ENCODE data around the gene PIPOX.

DNA sequence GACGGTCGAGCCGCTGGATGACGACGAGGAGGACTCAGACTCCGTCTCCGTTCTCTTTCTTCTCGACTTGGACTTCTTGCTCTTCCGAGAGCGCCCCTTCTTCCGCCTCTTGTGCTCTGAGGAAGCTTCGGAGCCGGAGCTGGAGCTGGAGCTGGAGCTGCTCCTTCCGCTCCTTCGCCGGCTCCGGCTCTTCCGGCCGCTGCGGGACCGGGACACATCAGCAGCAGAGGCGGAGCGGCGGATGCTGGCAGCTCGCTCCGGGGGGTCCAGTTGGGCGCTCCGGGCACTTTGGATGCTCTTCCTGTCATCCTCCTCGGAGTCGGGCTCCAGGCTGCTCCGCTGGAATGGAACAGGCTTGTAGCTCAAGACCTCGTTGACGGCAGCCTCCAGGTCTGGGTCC, 36.9 kb downstream of the PIPOX start:
- no peak for TF ChIP-seq EP300 (IDR thresholded peaks at IDR 0.05; ENCODE audit: low read depth)
- TF ChIP-seq, protein P1, sequence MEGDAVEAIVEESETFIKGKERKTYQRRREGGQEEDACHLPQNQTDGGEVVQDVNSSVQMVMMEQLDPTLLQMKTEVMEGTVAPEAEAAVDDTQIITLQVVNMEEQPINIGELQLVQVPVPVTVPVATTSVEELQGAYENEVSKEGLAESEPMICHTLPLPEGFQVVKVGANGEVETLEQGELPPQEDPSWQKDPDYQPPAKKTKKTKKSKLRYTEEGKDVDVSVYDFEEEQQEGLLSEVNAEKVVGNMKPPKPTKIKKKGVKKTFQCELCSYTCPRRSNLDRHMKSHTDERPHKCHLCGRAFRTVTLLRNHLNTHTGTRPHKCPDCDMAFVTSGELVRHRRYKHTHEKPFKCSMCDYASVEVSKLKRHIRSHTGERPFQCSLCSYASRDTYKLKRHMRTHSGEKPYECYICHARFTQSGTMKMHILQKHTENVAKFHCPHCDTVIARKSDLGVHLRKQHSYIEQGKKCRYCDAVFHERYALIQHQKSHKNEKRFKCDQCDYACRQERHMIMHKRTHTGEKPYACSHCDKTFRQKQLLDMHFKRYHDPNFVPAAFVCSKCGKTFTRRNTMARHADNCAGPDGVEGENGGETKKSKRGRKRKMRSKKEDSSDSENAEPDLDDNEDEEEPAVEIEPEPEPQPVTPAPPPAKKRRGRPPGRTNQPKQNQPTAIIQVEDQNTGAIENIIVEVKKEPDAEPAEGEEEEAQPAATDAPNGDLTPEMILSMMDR (IDR thresholded peaks at IDR 0.05) = no peak
